HepG2 (cell line): ENCODE measurements around the gene AKAP8. TPM values are rescaled to one million over a fixed set of nuclear protein-coding genes. Genes with fewer than 3 reads are reported as not detected.

Experiments
- ATAC-seq: fragments of 200-7000 bp; cut with Tn5 transposase; 3 replicates; pipeline ENCODE4 v1.9.1; 2020; ENCODE audit warnings: mild to moderate bottlenecking, moderate library complexity
- BruUV-seq: library from RNA; stranded (reverse); fragments of 400-500 nt; replicated peaks from 2 replicates; lab custom pipeline; 2021; lab: Mats Ljungman, UMichigan
- CTCF ChIA-PET: fragments of 300-600 bp; formaldehyde crosslinking; extraction: SDS; loops from one replicate; lab custom pipeline; 2021; ENCODE audit warnings: low total read pairs, inconsistent platforms, low intra/inter-chr PET ratio; lab: Yijun Ruan, JAX
- POLR2A ChIA-PET: fragments of 350-600 bp; sonication (Branson Sonifier 250); formaldehyde crosslinking; loops from one replicate; lab custom pipeline; 2020; ENCODE audit warnings: antibody characterized with exemption, inconsistent platforms; lab: Yijun Ruan, JAX
- DNase-seq: peaks from one replicate; pipeline ENCODE4 v3.0.0-alpha.2; 2015; ENCODE audit warnings: low spot score
- FAIRE-seq: peaks from 3 replicates; lab custom pipeline; 2011; peaks lifted over from hg19 to GRCh38; lab: Jason Lieb, UNC
- H2AFZ ChIP-seq: one replicate; pipeline ENCODE4 v1.6.1; 2011; ENCODE audit warnings: low read length, inconsistent platforms
- H3K27ac ChIP-seq: fragments of 300-600 bp; 3 replicates; pipeline ENCODE4 v1.8.0; 2011; ENCODE audit warnings: mixed run types, mild to moderate bottlenecking, mixed read lengths, low read length, inconsistent platforms; ENCODE audit not compliant: insufficient read depth; ENCODE audit errors: extremely low read length
- H3K27me3 ChIP-seq, 2 experiments: fragments of 200-600 bp in 1 of 2; 2 replicates in 1 of 2; 3 replicates in 1 of 2; pipeline versions ENCODE4 v1.6.0 to v1.8.0; 2011; ENCODE audit warnings: low read length in 2 of 2, mild to moderate bottlenecking in 2 of 2, moderate library complexity in 2 of 2, inconsistent platforms in 1 of 2; ENCODE audit not compliant: insufficient read depth in 2 of 2, control insufficient read depth in 1 of 2
- H3K36me3 ChIP-seq, 2 experiments: fragments of 200-600 bp in 1 of 2; replicated peaks in 1 of 2; 2 replicates in 1 of 2; 3 replicates in 1 of 2; pipeline versions ENCODE4 v1.5.1 to v1.8.0; 2011; ENCODE audit warnings: low read length in 2 of 2, inconsistent platforms in 1 of 2; ENCODE audit not compliant: insufficient read depth in 2 of 2, control insufficient read depth in 1 of 2
- H3K4me1 ChIP-seq: 2 replicates; pipeline ENCODE4 v1.5.1; 2012; ENCODE audit warnings: low read length, inconsistent platforms; ENCODE audit not compliant: insufficient read depth
- H3K4me2 ChIP-seq: 2 replicates; pipeline ENCODE4 v1.6.0; 2011; ENCODE audit warnings: low read depth, low read length, inconsistent platforms
- H3K4me3 ChIP-seq, 3 experiments: fragments of 200-600 bp in 1 of 3; sonication (generic), shearing (Covaris generic) in 1 of 3; replicated peaks in 1 of 3; 2 replicates each; pipeline ENCODE4 v1.5.1; 2011 to 2016; ENCODE audit warnings: low read length in 3 of 3, inconsistent platforms in 2 of 3, low read depth in 2 of 3, mild to moderate bottlenecking in 2 of 3, control low read depth in 1 of 3, mixed read lengths in 1 of 3; ENCODE audit not compliant: insufficient read depth in 1 of 3
- H3K79me2 ChIP-seq: one replicate; pipeline ENCODE4 v1.6.1; 2011; ENCODE audit warnings: low read length, inconsistent platforms; ENCODE audit not compliant: insufficient read depth
- H3K9ac ChIP-seq: 2 replicates; pipeline ENCODE4 v1.6.0; 2011; ENCODE audit warnings: mild to moderate bottlenecking, low read depth, low read length, inconsistent platforms; ENCODE audit not compliant: insufficient read depth
- H3K9me3 ChIP-seq: 2 replicates; pipeline ENCODE4 v1.5.1; 2012; ENCODE audit warnings: mild to moderate bottlenecking, low read length
- H4K20me1 ChIP-seq: 2 replicates; pipeline ENCODE4 v1.6.0; 2011; ENCODE audit warnings: inconsistent platforms, mild to moderate bottlenecking, low read length, moderate library complexity; ENCODE audit not compliant: insufficient read depth
- BRF2 ChIP-seq: sonication (generic); formaldehyde crosslinking; IDR thresholded peaks from 2 replicates; pipeline ENCODE4 v1.8.1; 2022; ENCODE audit warnings: mild to moderate bottlenecking, missing genetic modification reagents
- CREB3 ChIP-seq: sonication (generic); formaldehyde crosslinking; IDR thresholded peaks from 2 replicates; pipeline ENCODE4 v1.5.0; 2020; ENCODE audit warnings: missing genetic modification reagents
- MAFK ChIP-seq, 2 experiments: IDR thresholded peaks in 1 of 2; conservative IDR thresholded peaks in 1 of 2; 2 replicates each; pipeline ENCODE4 v1.6.1; 2011; ENCODE audit warnings: improper control_type of control experiment in 2 of 2, low read length in 2 of 2
- MAX ChIP-seq: IDR thresholded peaks from 2 replicates; pipeline ENCODE4 v1.6.1; 2012; ENCODE audit warnings: inconsistent platforms
- PPARG ChIP-seq: conservative IDR thresholded peaks from 2 replicates; pipeline ENCODE4 v1.6.1; 2016; ENCODE audit warnings: missing biosample characterization, missing genetic modification reagents
- SIX4 ChIP-seq: sonication (generic); formaldehyde crosslinking; IDR thresholded peaks from 2 replicates; pipeline ENCODE4 v1.4.0; 2020; ENCODE audit warnings: missing genetic modification reagents
- ZBTB14 ChIP-seq: sonication (generic); formaldehyde crosslinking; IDR thresholded peaks from 2 replicates; pipeline ENCODE4 v1.4.0; 2020; ENCODE audit warnings: missing genetic modification reagents
- ZC3H13 ChIP-seq: sonication (generic); formaldehyde crosslinking; IDR thresholded peaks from 2 replicates; pipeline ENCODE4 v1.8.1; 2023; ENCODE audit warnings: mild to moderate bottlenecking, missing genetic modification reagents, moderate library complexity
- ZNF331 ChIP-seq: sonication (generic); formaldehyde crosslinking; IDR thresholded peaks from 2 replicates; pipeline ENCODE4 v1.4.0; 2020; ENCODE audit warnings: missing genetic modification reagents
- ZNF574 ChIP-seq: sonication (generic); formaldehyde crosslinking; IDR thresholded peaks from 2 replicates; pipeline ENCODE4 v1.4.0; 2020; ENCODE audit warnings: missing genetic modification reagents
- ZNF589 ChIP-seq: sonication (generic); formaldehyde crosslinking; conservative IDR thresholded peaks from 2 replicates; pipeline ENCODE4 v1.8.0; 2022; ENCODE audit warnings: mild to moderate bottlenecking, moderate library complexity, missing genetic modification reagents
- ZNF687 ChIP-seq: sonication (generic); formaldehyde crosslinking; IDR thresholded peaks from 2 replicates; pipeline ENCODE4 v1.5.1; 2020; ENCODE audit warnings: mild to moderate bottlenecking, missing genetic modification reagents, moderate library complexity
- ZNF746 ChIP-seq: sonication (generic); formaldehyde crosslinking; IDR thresholded peaks from 2 replicates; pipeline ENCODE4 v1.8.0; 2022; ENCODE audit warnings: mild to moderate bottlenecking, missing genetic modification reagents
- WGBS: methylation state at CpG from one replicate; pipeline ENCODE4 v1.1.6; 2017; ENCODE audit warnings: low lambda C conversion rate; 5-methylcytosine and 5-hydroxymethylcytosine counted together
- in situ Hi-C: cut with HindIII; loops from 2 replicates; pipeline ENCODE4 v1.10.0; 2017; ENCODE audit warnings: low pct_unique_long_range_greater_than_20kb; ENCODE audit not compliant: extremely low pct_ligation_motif_present
- intact Hi-C: fragments of 100-400 bp; cut with micrococcal nuclease; formaldehyde crosslinking; loops from one replicate; pipeline ENCODE4 v1.10.0; 2022; ENCODE audit not compliant: unreplicated experiment
- polyA plus RNA-seq, 8 experiments: library from polyadenylated mRNA; depleted of rRNA in 3 of 8; stranded (reverse) in 7 of 8; unstranded in 1 of 8; fragments of >200 nt; fragmentation: Illumina TruSeq in 4 of 8; extraction: Trizol in 4 of 8; gene quantifications; 2 replicates each; pipeline versions ENCODE4 v1.2.1 to v1.2.3, GENCODE V29; 2011 to 2016; ENCODE audit warnings: low read depth in 4 of 8, missing spikeins in 1 of 8, mixed read lengths in 1 of 8; ENCODE audit not compliant: insufficient read depth in 1 of 8
- total RNA-seq, 5 experiments: library from RNA; depleted of rRNA; stranded (reverse); fragments of >200 nt; fragmentation: Illumina TruSeq; extraction: Trizol; gene quantifications; 2 replicates each; pipeline ENCODE4 v1.2.3, GENCODE V29; 2016; ENCODE audit warnings: low read depth in 1 of 5

The AKAP8 gene
- total and polyA plus RNA-seq, 2 of the 13 experiments (the other 11 are each of a cell fraction or from before 2014, with no cell fraction given) = 15.9 to 22.1 TPM

DNA sequence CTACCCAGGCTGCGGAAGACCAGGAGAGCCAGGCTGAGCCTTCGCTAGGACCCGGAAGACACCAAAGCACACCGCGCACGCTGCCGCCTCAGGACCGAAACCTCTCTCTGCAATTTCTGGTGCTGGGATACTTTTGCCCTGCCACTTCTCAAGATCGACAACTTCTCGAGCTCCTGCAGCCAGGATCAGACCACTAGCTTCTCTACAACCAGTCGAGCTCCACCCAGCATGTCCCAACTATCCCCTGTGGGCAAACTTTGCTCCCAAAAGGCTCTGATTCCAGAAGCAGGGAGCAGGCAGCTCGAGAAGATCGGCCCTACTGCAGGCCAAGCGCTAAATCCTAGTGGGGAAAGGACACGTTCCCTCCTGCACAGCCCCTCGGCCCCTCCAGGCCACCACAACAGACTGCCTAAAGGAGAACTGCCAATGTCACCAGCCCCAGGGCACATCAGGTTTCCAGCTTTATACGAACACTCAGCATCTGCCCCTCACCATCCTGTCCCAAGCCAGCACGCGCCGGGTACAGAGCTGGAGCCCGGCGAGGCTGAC is 979 bp downstream of the AKAP8 start:
- H2AFZ ChIP-seq = no peak overlapping the region
- ChIA-PET CTCF (no interaction called here), POLR2A (interaction anchor here (0.7 to 3.6 kb wide), 20 partner anchors 10 to 177 kb away, joined by 3 to 67 read pairs (median 6); partner anchors contain the start of genes AKAP8L and BRD4)
- WGBS = 4% methylated on average over 13 of the region's 22 CpGs
- peak overlapping the region; percentile 98 for H3K4me2 ChIP-seq
- peak; percentile 20 for ATAC-seq
- H3K36me3 ChIP-seq = peaks cover 2 to 32% of the 10 kb centered on the region in 2 experiments; a peak in 3 of 5 replicates
- peaks cover 48% of the 10 kb centered on the region for H3K4me1 ChIP-seq
- no peaks in the 10 kb centered on the region for H3K9me3 ChIP-seq
- H3K9ac ChIP-seq = peak overlapping the region; percentile 99
- in situ Hi-C loops (no loop called here), intact Hi-C loops (loop anchor here (5.0 to 10.0 kb wide), 3 partner anchors 34 to 94 kb away; no protein-coding TSS in a partner anchor)
- H3K79me2 ChIP-seq = peaks cover 54% of the 10 kb centered on the region
- TSS peak; percentile 55 for BruUV-seq
- peaks cover 36% of the 10 kb centered on the region for H4K20me1 ChIP-seq
- no peak for FAIRE-seq
- H3K27ac ChIP-seq = peak overlapping the region; percentile 95
- DNase-seq = peak; percentile 34
- H3K27me3 ChIP-seq = no peaks in the 10 kb centered on the region; a peak in 1 of 5 replicates
- peak overlapping the region; percentile 84 to 98 (median 91) for H3K4me3 ChIP-seq
- TF ChIP-seq BRF2 (CRISPR knock-in tag) (no peak), CREB3 (CRISPR knock-in tag) (no peak), ZBTB14 (CRISPR knock-in tag) (no peak), MAFK (conservative IDR thresholded peaks at IDR 0.05 in 1 of 2, IDR thresholded peaks at IDR 0.05 in 1 of 2; ENCODE audit: low read length in 2 of 2) (no peak), SIX4 (CRISPR knock-in tag) (no peak), ZNF746 (CRISPR knock-in tag) (peak; percentile 25; the same call in 1 of the 2 replicates), MAX (peak; percentile 19), ZNF687 (CRISPR knock-in tag) (no peak), ZC3H13 (CRISPR knock-in tag) (no peak), PPARG (CRISPR knock-in tag) (no peak), ZNF589 (CRISPR knock-in tag) (no peak), ZNF331 (CRISPR knock-in tag) (no peak), ZNF574 (CRISPR knock-in tag) (no peak)
